WTC11 (cell line): ENCODE measurements around the gene CEP152.
"Not testable (repeated sequence)": the region's sequence is repeated elsewhere in the genome, so short reads cannot be mapped to it uniquely, and the experiment has no call there.

Experiments used
- FOXK1 ChIP-seq: sonication (generic); formaldehyde crosslinking; IDR thresholded peaks from 2 replicates; pipeline ENCODE4 v1.8.0; 2022; ENCODE audit warnings: mild to moderate bottlenecking, moderate library complexity, missing genetic modification reagents
- FOXP1 ChIP-seq: sonication (generic); formaldehyde crosslinking; IDR thresholded peaks from 2 replicates; pipeline ENCODE4 v1.8.0; 2022; ENCODE audit warnings: missing genetic modification reagents, mild to moderate bottlenecking, moderate library complexity, borderline replicate concordance
- GABPB1 ChIP-seq: sonication (generic); formaldehyde crosslinking; IDR thresholded peaks from 2 replicates; pipeline ENCODE4 v1.8.1; 2023; ENCODE audit warnings: mild to moderate bottlenecking, missing genetic modification reagents
- JUN ChIP-seq: sonication (generic); formaldehyde crosslinking; IDR thresholded peaks from 2 replicates; pipeline ENCODE4 v1.8.0; 2023; ENCODE audit warnings: mild to moderate bottlenecking, missing genetic modification reagents
- NR2C2 ChIP-seq: sonication (generic); formaldehyde crosslinking; IDR thresholded peaks from 2 replicates; pipeline ENCODE4 v1.8.0; 2022; ENCODE audit warnings: mild to moderate bottlenecking, missing genetic modification reagents
- SMAD3 ChIP-seq: sonication (generic); formaldehyde crosslinking; IDR thresholded peaks from 2 replicates; pipeline ENCODE4 v1.8.0; 2022; ENCODE audit warnings: missing genetic modification reagents, mild to moderate bottlenecking, borderline replicate concordance
- TCF7 ChIP-seq: sonication (generic); formaldehyde crosslinking; IDR thresholded peaks from 2 replicates; pipeline ENCODE4 v1.8.0; 2022; ENCODE audit warnings: mild to moderate bottlenecking, low read depth, missing genetic modification reagents, moderate library complexity
- TEAD1 ChIP-seq: sonication (generic); formaldehyde crosslinking; IDR thresholded peaks from 2 replicates; pipeline ENCODE4 v1.8.0; 2022; ENCODE audit warnings: mild to moderate bottlenecking, missing genetic modification reagents
- TEAD4 ChIP-seq: sonication (generic); formaldehyde crosslinking; IDR thresholded peaks from 2 replicates; pipeline ENCODE4 v1.8.0; 2022; ENCODE audit warnings: mild to moderate bottlenecking, missing genetic modification reagents
- TF ChIP-seq, protein P1 (sequence below): fragments of 200-600 bp; IDR thresholded peaks from 2 replicates; pipeline ENCODE4 v1.8.0; 2022; ENCODE audit warnings: antibody characterized with exemption
- TF ChIP-seq, protein P2 (sequence below): sonication (generic); formaldehyde crosslinking; IDR thresholded peaks from 2 replicates; pipeline ENCODE4 v1.8.0; 2023; ENCODE audit warnings: mild to moderate bottlenecking, missing genetic modification reagents

DNA sequence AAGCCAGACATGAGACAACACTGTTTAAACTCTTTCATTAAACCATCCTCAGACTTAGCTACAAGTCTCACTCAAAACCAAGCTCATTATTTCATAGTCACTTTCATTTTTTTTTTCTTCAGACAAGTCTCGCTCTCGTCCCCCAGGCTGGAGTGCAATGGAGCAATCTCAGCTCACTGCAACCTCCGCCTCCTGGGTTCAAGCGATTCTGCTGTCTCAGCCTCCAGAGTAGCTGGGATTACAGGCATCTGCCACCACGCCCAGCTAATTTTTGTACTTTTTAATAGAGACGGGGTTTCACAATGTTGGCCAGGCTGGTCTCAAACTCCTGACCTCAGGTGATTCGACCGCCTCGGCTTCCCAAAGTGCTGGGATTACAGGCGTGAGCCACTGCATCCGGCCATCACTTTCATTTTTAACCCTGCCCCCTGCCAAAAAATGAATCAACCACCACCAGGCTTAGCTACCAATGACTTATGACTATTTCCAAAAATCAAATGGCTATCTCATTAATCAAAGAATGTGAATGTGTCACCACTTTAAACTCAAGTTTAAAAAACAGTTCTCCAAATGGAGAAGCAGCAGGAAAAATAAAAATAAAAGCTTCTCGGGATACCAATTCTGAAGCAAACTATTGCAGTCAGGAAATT is 20.3 kb downstream of the CEP152 start:
- TF ChIP-seq, protein P1, sequence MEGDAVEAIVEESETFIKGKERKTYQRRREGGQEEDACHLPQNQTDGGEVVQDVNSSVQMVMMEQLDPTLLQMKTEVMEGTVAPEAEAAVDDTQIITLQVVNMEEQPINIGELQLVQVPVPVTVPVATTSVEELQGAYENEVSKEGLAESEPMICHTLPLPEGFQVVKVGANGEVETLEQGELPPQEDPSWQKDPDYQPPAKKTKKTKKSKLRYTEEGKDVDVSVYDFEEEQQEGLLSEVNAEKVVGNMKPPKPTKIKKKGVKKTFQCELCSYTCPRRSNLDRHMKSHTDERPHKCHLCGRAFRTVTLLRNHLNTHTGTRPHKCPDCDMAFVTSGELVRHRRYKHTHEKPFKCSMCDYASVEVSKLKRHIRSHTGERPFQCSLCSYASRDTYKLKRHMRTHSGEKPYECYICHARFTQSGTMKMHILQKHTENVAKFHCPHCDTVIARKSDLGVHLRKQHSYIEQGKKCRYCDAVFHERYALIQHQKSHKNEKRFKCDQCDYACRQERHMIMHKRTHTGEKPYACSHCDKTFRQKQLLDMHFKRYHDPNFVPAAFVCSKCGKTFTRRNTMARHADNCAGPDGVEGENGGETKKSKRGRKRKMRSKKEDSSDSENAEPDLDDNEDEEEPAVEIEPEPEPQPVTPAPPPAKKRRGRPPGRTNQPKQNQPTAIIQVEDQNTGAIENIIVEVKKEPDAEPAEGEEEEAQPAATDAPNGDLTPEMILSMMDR = not testable (repeated sequence)
- not testable (repeated sequence) for TF ChIP-seq FOXP1; FOXK1 (CRISPR knock-in tag); SMAD3 (CRISPR knock-in tag); TEAD1 (CRISPR knock-in tag); NR2C2; TCF7; JUN (CRISPR knock-in tag); GABPB1 (CRISPR knock-in tag); TEAD4
- TF ChIP-seq, protein P2, sequence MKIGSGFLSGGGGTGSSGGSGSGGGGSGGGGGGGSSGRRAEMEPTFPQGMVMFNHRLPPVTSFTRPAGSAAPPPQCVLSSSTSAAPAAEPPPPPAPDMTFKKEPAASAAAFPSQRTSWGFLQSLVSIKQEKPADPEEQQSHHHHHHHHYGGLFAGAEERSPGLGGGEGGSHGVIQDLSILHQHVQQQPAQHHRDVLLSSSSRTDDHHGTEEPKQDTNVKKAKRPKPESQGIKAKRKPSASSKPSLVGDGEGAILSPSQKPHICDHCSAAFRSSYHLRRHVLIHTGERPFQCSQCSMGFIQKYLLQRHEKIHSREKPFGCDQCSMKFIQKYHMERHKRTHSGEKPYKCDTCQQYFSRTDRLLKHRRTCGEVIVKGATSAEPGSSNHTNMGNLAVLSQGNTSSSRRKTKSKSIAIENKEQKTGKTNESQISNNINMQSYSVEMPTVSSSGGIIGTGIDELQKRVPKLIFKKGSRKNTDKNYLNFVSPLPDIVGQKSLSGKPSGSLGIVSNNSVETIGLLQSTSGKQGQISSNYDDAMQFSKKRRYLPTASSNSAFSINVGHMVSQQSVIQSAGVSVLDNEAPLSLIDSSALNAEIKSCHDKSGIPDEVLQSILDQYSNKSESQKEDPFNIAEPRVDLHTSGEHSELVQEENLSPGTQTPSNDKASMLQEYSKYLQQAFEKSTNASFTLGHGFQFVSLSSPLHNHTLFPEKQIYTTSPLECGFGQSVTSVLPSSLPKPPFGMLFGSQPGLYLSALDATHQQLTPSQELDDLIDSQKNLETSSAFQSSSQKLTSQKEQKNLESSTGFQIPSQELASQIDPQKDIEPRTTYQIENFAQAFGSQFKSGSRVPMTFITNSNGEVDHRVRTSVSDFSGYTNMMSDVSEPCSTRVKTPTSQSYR (CRISPR knock-in tag) = not testable (repeated sequence)
